RWPE2 (cell line): ENCODE results near the gene PLCG1.

Experiments used
- ATAC-seq: fragments of 200-7000 bp; cut with Tn5 transposase; 3 replicates; pipeline ENCODE4 v1.9.1; 2021; ENCODE audit warnings: low read depth
- DNase-seq: peaks from one replicate; pipeline ENCODE4 v3.0.0-alpha.2; 2020; ENCODE audit warnings: low spot score
- H3K27ac ChIP-seq: fragments of 450-650 bp; 2 replicates; pipeline ENCODE4 v1.5.1; 2017; ENCODE audit warnings: mild to moderate bottlenecking; ENCODE audit not compliant: poor library complexity, severe bottlenecking
- H3K27me3 ChIP-seq: fragments of 250-450 bp; sonication (Bioruptor Pico); 2 replicates; pipeline ENCODE4 v1.5.1; 2021; ENCODE audit warnings: mild to moderate bottlenecking, moderate library complexity; ENCODE audit not compliant: insufficient read depth, poor library complexity, severe bottlenecking
- H3K36me3 ChIP-seq: fragments of 250-450 bp; sonication (Bioruptor Pico); 2 replicates; pipeline ENCODE4 v1.5.1; 2020; ENCODE audit warnings: low read depth, mild to moderate bottlenecking, moderate library complexity
- H3K4me1 ChIP-seq: fragments of 250-450 bp; sonication (Bioruptor Pico); 2 replicates; pipeline ENCODE4 v1.5.1; 2021; ENCODE audit warnings: mild to moderate bottlenecking, moderate library complexity; ENCODE audit not compliant: insufficient read depth, poor library complexity, severe bottlenecking
- H3K4me3 ChIP-seq: fragments of 250-450 bp; sonication (Bioruptor Pico); 2 replicates; pipeline ENCODE4 v1.5.1; 2021; ENCODE audit warnings: mild to moderate bottlenecking, moderate library complexity; ENCODE audit not compliant: severe bottlenecking
- H3K9me3 ChIP-seq: fragments of 250-450 bp; sonication (Bioruptor Pico); 2 replicates; pipeline ENCODE4 v1.5.1; 2021; ENCODE audit warnings: mild to moderate bottlenecking, moderate library complexity; ENCODE audit not compliant: severe bottlenecking
- CTCF ChIP-seq: fragments of 450-650 bp; IDR thresholded peaks from one replicate; pipeline ENCODE4 v1.5.1; 2017; ENCODE audit warnings: mild to moderate bottlenecking, moderate library complexity; ENCODE audit not compliant: poor library complexity, severe bottlenecking

PLCG1 gene

DNA sequence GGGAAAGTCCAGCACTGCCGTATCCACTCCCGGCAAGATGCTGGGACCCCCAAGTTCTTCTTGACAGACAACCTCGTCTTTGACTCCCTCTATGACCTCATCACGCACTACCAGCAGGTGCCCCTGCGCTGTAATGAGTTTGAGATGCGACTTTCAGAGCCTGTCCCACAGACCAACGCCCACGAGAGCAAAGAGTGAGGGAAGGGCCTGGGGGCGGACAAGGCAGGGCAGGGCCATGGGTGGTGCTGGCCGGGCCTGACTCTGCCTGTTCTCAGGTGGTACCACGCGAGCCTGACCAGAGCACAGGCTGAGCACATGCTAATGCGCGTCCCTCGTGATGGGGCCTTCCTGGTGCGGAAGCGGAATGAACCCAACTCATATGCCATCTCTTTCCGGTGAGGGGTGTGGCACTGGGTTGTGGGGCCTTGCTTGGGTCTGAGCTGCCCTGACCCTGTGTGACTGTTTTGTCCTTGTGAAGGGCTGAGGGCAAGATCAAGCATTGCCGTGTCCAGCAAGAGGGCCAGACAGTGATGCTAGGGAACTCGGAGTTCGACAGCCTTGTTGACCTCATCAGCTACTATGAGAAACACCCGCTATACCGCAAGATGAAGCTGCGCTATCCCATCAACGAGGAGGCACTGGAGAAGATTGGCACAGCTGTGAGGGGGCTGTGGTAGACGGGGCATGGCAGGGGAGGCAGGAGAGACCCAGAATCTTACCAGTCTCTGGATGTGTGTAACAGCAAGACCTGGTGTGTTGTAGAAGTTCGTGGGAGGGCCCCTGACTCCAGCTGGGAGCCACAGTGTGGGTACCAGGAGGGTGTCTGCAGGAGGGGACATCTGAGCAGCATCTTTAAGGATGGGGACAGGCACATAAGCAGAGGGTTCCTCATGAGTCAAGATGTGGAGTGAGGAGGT is 29.1 kb downstream of the PLCG1 start:
- Histone ChIP-seq H3K36me3 (peaks cover 90% of the 10 kb centered on the region), H3K27ac (no peak overlapping the region), H3K4me1 (no peaks in the 10 kb centered on the region), H3K9me3 (no peaks in the 10 kb centered on the region), H3K4me3 (no peak overlapping the region), H3K27me3 (no peaks in the 10 kb centered on the region)
- no peak for TF ChIP-seq CTCF
- ATAC-seq (no peak), DNase-seq (peak; percentile 84)

GRCh38 chr20:41167118-41167470 is 29.8 kb downstream of the PLCG1 start:
- no peak overlapping the region for H3K27ac ChIP-seq
- TF ChIP-seq CTCF, result no peak
- DNase-seq (peak; percentile 80), ATAC-seq (peak; percentile 14; the same call in 1 of the 3 replicates)
- no peaks in the 10 kb centered on the region for H3K27me3 ChIP-seq
- peaks cover 96% of the 10 kb centered on the region for H3K36me3 ChIP-seq
- H3K4me1 ChIP-seq, result no peaks in the 10 kb centered on the region
- no peaks in the 10 kb centered on the region for H3K9me3 ChIP-seq
- no peak overlapping the region for H3K4me3 ChIP-seq

GRCh38 chr20:41167481-41168253 is 30.3 kb downstream of the PLCG1 start:
- Histone ChIP-seq H3K4me1 (no peaks in the 10 kb centered on the region), H3K27ac (no peak overlapping the region), H3K27me3 (no peaks in the 10 kb centered on the region), H3K9me3 (no peaks in the 10 kb centered on the region), H3K36me3 (peaks cover 97% of the 10 kb centered on the region), H3K4me3 (no peak overlapping the region)
- no peak for TF ChIP-seq CTCF
- DNase-seq (peak; percentile 64), ATAC-seq (no peak)

GRCh38 chr20:41168281-41169161 is 31.2 kb downstream of the PLCG1 start:
- Histone ChIP-seq H3K9me3 (no peaks in the 10 kb centered on the region), H3K27me3 (no peaks in the 10 kb centered on the region), H3K27ac (no peak overlapping the region), H3K4me3 (no peak overlapping the region), H3K36me3 (peaks cover 97% of the 10 kb centered on the region), H3K4me1 (no peaks in the 10 kb centered on the region)
- no peak for TF ChIP-seq CTCF
- peak; percentile 83 for DNase-seq
- ATAC-seq, result no peak
